ENCODE results near the gene TMEM176A. TPM values are rescaled to one million over a fixed set of nuclear protein-coding genes. Genes with fewer than 3 reads are reported as not detected.

The TMEM176A gene
- total RNA-seq, 4 donors from 2014 or later = 4.5 to 20.3 (median 17.9) TPM

DNA sequence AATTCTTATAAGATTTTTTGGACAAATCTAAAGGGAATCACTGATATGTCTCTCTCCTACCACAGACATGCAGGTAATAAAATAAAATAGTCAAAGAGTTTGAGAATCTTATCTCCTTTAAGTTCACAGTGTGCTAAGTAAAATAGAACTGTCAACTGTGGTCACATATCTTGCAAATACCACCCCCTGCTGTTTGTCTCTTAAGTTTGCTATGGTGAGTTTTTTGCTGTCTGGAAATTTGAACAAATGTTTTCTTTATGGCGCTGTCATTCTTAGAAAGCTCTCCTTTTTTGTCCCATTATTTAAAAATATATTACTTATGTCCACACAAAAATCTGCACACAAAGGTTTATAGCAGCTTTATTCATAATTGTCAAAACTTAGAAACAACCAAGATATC lies 43.7 kb upstream of the TMEM176A start:
- TF ChIP-seq, protein P1, sequence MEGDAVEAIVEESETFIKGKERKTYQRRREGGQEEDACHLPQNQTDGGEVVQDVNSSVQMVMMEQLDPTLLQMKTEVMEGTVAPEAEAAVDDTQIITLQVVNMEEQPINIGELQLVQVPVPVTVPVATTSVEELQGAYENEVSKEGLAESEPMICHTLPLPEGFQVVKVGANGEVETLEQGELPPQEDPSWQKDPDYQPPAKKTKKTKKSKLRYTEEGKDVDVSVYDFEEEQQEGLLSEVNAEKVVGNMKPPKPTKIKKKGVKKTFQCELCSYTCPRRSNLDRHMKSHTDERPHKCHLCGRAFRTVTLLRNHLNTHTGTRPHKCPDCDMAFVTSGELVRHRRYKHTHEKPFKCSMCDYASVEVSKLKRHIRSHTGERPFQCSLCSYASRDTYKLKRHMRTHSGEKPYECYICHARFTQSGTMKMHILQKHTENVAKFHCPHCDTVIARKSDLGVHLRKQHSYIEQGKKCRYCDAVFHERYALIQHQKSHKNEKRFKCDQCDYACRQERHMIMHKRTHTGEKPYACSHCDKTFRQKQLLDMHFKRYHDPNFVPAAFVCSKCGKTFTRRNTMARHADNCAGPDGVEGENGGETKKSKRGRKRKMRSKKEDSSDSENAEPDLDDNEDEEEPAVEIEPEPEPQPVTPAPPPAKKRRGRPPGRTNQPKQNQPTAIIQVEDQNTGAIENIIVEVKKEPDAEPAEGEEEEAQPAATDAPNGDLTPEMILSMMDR (IDR thresholded peaks at IDR 0.05; ENCODE audit: low read depth) = no peak

DNA sequence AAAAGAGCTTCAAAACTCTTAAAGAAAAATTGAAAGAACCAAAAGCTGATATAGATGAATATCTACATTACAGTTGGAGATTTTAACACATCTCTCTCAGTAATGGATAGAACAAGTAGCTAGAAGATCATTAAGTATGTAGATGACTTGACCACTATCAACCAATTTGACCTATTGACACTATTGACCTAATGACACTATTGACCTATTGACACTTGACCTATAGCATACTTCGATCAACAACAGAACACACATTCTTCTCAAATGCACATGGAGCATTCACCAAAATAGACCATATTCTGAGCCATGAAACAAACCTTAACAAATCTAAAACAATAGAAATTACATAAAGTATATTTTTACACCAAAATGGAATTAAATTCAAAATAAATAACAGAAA lies 41.1 kb upstream of the TMEM176A start:
- TF ChIP-seq, protein P1 (IDR thresholded peaks at IDR 0.05; ENCODE audit: low read depth) = no peak

DNA sequence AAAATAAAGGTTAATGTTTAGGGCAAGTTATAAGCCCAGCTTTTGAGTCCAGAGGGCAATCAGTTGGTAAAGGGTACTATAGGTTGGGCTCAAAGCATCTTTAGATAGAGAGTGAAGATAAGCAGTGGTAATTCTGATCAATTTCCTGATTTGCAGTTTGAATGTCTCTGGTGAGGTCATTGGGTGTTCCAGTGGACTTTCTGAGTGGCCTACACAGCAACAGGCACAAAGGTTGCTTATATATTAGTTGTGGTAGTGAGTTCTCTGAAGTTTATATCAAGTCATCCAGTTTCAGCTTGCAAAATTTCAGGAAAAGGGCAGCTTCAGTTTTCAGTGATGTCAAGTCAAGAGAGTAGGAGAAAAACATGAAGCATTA lies 34.2 kb upstream of the TMEM176A start:
- TF ChIP-seq, protein P1 (IDR thresholded peaks at IDR 0.05; ENCODE audit: low read depth) = no peak

DNA sequence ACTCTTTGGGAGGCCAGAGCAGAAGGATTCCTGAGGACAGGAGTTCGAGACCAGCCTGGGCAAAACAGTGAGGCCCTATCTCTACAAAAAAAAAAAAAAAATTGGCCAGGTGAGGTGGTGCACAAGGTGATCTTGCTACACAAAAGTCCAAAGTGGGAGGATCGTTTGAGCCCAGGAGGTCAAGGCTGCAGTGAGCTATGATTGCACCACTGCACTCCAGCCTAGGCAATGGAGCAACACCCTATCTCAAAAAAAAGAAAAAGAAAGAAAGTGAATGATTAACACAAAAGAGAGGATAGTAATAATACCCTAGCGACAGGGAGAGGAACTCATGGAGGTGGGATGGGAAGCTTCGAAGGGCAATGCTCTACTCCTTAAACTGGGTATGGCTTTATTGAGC lies 30.8 kb upstream of the TMEM176A start:
- TF ChIP-seq, protein P1 (IDR thresholded peaks at IDR 0.05; ENCODE audit: low read depth) = no peak

DNA sequence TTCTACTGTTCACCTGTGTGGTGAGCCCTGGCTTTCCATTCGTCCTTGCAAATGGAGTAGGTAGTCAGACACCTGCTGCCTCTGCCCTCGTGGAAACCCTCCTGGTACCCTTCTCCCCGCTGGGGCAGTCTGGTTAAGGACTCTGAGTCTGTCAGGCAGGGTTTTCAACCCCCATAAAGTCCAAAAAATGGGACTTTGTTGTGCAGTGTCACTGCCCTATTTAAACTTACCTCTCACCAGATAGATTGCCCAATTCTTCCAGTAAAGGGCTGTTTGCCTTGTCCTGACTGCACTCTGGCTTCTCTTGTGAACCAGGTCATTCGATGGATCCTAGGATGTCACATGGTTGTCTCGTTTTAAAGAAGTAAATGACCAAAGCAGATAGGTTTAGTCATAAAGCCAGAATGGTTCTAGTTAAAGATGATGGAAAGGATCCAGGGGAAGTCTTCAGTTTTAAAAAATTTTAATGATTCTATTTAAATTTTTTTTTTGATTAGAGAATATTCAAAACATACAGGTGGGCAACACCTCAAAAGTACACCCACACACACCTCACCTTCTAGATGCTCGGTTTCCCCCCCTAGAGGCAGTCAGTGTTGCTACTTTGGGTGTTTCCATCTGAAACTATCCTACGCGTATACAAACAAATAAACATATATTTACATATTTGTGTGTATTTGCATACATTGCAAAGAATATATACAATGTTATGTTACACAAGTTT lies 22.4 kb upstream of the TMEM176A start:
- TF ChIP-seq, protein P1 (IDR thresholded peaks at IDR 0.05; ENCODE audit: low read depth) = no peak

DNA sequence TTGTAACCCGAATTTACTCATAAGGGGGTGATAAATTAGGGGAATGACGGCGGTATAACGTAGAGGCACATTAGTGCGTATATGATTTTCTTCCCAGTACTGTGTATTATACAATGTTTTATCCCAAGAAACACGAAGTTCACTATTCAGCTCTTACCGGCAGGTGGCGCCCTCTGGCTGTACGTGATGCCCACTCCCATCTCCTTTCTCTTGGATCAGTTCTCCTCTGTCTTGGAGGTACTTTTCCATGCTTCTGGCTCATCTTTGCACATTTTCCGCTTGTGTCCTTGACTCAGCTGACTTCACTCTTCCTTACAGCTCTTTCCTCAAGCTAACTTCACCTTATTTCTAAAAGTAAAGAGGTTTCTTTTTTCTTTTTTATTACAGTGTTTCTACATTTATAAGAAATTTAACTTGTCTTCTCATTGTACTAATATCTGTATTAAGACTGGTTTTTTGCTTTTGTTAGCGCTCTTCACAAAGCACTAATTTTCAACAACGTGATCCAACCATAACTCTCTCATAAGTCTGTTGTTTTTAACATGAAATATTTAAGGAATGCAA lies 21.7 kb upstream of the TMEM176A start:
- TF ChIP-seq, protein P1 (IDR thresholded peaks at IDR 0.05; ENCODE audit: low read depth) = no peak

DNA sequence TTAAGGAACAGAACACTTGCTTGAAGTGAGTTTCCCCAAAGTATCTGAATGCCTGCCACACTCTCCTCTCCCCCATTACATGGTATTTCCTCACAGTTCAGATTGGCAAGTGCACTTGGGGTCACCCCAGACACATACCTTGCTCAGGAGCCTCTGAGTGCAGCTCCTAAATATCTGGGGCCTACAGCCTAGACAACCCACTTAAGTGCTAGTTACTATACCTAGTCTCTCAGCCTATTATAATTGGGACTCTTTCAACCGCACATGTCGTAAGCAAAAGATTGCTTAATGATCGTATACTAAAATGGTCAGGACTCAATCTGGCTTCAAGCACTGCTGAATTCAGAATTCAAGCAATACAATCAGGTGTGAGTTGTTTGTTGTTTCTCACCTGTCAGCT lies 20.3 kb upstream of the TMEM176A start:
- TF ChIP-seq, protein P1 (IDR thresholded peaks at IDR 0.05; ENCODE audit: low read depth) = no peak

Data from subcutaneous adipose tissue (tissue), 4 donors.